Measurements from ENCODE around the gene PCDHGA5. TPM values are rescaled to one million over a fixed set of nuclear protein-coding genes. Genes with fewer than 3 reads are reported as not detected.
"Not testable (repeated sequence)": the region's sequence is repeated elsewhere in the genome, so short reads cannot be mapped to it uniquely, and the experiment has no call there.

The PCDHGA5 gene
- total and polyA plus RNA-seq, 5 experiments from 2014 or later, result 0.13 to 0.30 TPM; not detected in 3

DNA sequence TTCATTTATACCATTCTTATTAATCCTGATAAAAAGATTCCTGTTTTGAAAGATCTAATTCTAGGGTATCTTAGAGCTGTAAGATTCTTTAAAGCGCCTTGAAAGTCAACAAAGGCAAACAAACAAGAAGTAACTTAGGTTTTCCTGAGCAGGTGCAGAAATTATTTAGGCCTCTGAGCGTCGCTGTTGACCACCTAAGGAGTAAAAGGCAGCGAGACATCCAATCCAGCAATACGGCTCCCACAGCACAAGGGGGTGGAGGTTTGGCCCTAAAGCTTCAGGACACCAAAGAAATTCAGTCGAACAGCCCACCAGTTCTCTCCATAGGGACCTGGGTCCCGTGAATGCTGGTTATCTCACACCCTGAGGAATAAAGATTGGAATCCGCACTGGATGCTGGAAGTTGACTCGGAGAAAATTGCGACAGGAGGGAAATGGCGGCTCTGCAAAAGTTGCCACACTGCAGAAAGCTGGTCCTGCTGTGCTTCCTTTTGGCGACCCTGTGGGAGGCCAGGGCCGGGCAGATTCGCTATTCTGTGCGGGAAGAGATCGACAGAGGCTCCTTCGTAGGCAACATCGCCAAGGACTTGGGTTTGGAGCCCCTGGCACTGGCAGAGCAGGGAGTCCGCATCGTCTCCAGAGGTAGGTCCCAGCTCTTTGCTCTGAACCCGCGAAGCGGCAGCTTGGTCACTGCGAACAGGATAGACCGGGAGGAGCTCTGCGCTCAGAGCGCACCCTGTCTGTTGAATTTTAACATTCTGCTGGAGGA lies 25.2 kb upstream of the PCDHGA5 start, which contains the start of gene PCDHGA2:
Gene PCDHGA2 (plus strand): TSS at position 223 of the 769 bp plus-strand sequence.
- DNase-seq (no peak), ATAC-seq (no peak)
- no peak within 1 kb of the TSS for H3K27ac Mint-ChIP-seq
- peaks cover 0 to 1% (median 0%) of the 10 kb centered on the region in 4 donors for H3K4me1 Mint-ChIP-seq
- H3K4me3 Mint-ChIP-seq, result no peak within 1 kb of the TSS
- POLR2A ChIA-PET, result no interaction called here
- H3K27me3 Mint-ChIP-seq, result peaks cover 60 to 94% (median 82%) of the 10 kb centered on the region in 5 donors
- H3K9me3 Mint-ChIP-seq, result peaks cover 33 to 96% (median 74%) of the 10 kb centered on the region in 9 donors
- peaks cover 26 to 79% (median 56%) of the 10 kb centered on the region in 3 donors for H3K36me3 Mint-ChIP-seq

DNA sequence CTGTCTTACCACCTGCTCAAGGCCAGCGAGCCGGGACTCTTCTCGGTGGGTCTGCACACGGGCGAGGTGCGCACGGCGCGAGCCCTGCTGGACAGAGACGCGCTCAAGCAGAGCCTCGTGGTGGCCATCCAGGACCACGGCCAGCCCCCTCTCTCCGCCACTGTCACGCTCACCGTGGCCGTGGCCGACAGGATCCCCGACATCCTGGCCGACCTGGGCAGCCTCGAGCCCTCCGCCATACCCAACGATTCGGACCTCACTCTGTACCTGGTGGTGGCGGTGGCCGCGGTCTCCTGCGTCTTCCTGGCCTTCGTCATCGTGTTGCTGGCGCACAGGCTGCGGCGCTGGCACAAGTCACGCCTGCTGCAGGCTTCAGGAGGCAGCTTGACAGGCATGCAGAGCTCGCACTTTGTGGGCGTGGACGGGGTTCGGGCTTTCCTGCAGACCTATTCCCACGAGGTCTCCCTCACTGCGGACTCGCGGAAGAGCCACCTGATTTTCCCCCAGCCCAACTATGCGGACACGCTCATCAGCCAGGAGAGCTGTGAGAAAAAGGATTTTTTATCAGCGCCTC lies 23.1 kb upstream of the PCDHGA5 start:
- DNase-seq, H3K27ac Mint-ChIP-seq, H3K4me1 Mint-ChIP-seq, POLR2A ChIA-PET, ATAC-seq: not testable (repeated sequence)
- H3K4me3 Mint-ChIP-seq, result peak overlapping the region in 1 of 10 donors; percentile 48
- peaks cover 29 to 93% (median 56%) of the 10 kb centered on the region in 9 donors for H3K9me3 Mint-ChIP-seq
- H3K27me3 Mint-ChIP-seq, result peaks cover 57 to 93% (median 76%) of the 10 kb centered on the region in 5 donors
- H3K36me3 Mint-ChIP-seq, result peaks cover 28 to 73% (median 55%) of the 10 kb centered on the region in 3 donors

DNA sequence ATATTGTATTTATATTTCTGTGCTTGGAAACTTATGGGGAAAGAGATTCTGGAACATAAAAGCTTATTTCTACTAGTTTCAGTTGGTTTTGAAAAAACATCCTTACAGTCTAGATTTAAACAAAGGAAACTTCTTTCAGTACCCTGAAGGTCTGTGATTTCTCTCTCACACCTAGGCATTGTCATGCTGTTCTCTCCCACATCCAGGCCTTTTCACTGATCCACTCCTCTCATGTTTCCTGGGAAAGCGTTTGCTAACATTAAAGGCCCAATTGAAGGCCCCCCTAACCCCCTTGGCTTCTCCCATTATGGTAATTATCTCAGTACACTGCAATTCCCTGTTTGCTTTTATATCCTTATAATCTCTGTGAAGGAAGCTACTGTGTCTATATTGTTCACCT lies 21.2 kb upstream of the PCDHGA5 start:
- H3K9me3 Mint-ChIP-seq, result peaks cover 21 to 90% (median 50%) of the 10 kb centered on the region in 9 donors
- ATAC-seq, result no peak
- DNase-seq, result no peak
- H3K27me3 Mint-ChIP-seq, result peaks cover 55 to 93% (median 66%) of the 10 kb centered on the region in 5 donors
- peak overlapping the region in 1 of 10 donors; percentile 12 for H3K4me3 Mint-ChIP-seq
- no peak overlapping the region for H3K27ac Mint-ChIP-seq
- POLR2A ChIA-PET, result no interaction called here
- peaks cover 32 to 71% (median 52%) of the 10 kb centered on the region in 3 donors for H3K36me3 Mint-ChIP-seq
- H3K4me1 Mint-ChIP-seq, result no peaks in the 10 kb centered on the region

GRCh38 chr5:141343242-141343952 lies 20.6 kb upstream of the PCDHGA5 start, which contains the start of gene PCDHGA3:
PCDHGA3 (plus strand) TSS chr5:141343829; CDS start chr5:141344034, 205 bp downstream.
- ATAC-seq (no peak), DNase-seq (no peak)
- no peaks in the 10 kb centered on the region for H3K4me1 Mint-ChIP-seq
- peak within 1 kb of the TSS in 8 of 10 donors; percentile 2 to 48 (median 35) for H3K4me3 Mint-ChIP-seq
- H3K36me3 Mint-ChIP-seq, result peaks cover 27 to 66% (median 47%) of the 10 kb centered on the region in 3 donors
- POLR2A ChIA-PET, result no interaction called here
- no peak within 1 kb of the TSS for H3K27ac Mint-ChIP-seq
- H3K9me3 Mint-ChIP-seq, result peaks cover 15 to 88% (median 48%) of the 10 kb centered on the region in 9 donors
- peaks cover 52 to 93% (median 64%) of the 10 kb centered on the region in 5 donors for H3K27me3 Mint-ChIP-seq

GRCh38 chr5:141343953-141344463 lies 20.0 kb upstream of the PCDHGA5 start:
- Mint-ChIP-seq H3K27me3 (peaks cover 54 to 93% (median 65%) of the 10 kb centered on the region in 5 donors), H3K36me3 (peaks cover 27 to 61% (median 47%) of the 10 kb centered on the region in 3 donors), H3K27ac (no peak overlapping the region), H3K9me3 (peaks cover 14 to 88% (median 48%) of the 10 kb centered on the region in 9 donors), H3K4me1 (no peaks in the 10 kb centered on the region), H3K4me3 (peak overlapping the region in 8 of 10 donors; percentile 2 to 48 (median 35))
- ATAC-seq (no peak), DNase-seq (no peak)
- POLR2A ChIA-PET, result no interaction called here

DNA sequence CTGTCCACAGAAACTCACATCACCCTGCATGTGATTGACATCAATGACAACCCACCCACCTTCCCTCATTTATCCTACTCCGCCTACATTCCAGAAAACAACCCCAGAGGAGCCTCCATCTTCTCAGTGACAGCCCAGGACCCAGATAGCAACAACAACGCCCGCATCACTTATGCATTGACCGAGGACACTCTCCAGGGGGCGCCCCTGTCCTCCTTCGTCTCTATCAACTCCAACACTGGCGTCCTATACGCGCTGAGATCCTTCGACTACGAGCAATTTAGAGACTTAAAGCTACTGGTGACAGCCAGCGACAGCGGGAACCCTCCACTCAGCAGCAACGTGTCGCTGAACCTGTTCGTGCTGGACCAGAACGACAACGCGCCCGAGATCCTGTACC lies 18.6 kb upstream of the PCDHGA5 start:
- Mint-ChIP-seq H3K27ac (no peak overlapping the region), H3K4me1 (no peaks in the 10 kb centered on the region), H3K4me3 (no peak overlapping the region), H3K36me3 (peaks cover 30 to 67% (median 41%) of the 10 kb centered on the region in 3 donors), H3K9me3 (peaks cover 11 to 88% (median 43%) of the 10 kb centered on the region in 9 donors), H3K27me3 (peaks cover 54 to 96% (median 73%) of the 10 kb centered on the region in 5 donors)
- DNase-seq (no peak), ATAC-seq (no peak)
- POLR2A ChIA-PET, result no interaction called here

DNA sequence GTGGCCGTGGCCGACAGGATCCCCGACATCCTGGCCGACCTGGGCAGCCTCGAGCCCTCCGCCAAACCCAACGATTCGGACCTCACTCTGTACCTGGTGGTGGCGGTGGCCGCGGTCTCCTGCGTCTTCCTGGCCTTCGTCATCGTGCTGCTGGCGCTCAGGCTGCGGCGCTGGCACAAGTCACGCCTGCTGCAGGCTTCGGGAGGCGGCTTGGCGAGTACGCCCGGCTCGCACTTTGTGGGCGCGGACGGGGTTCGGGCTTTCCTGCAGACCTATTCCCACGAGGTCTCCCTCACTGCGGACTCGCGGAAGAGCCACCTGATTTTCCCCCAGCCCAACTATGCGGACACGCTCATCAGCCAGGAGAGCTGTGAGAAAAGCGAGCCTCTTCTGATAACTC lies 17.9 kb upstream of the PCDHGA5 start:
- H3K9me3 Mint-ChIP-seq, result peaks cover 11 to 90% (median 44%) of the 10 kb centered on the region in 9 donors

GRCh38 chr5:141349917-141350619 lies 13.9 kb upstream of the PCDHGA5 start, which contains the start of gene PCDHGB1:
PCDHGB1 (plus strand) TSS chr5:141350099; CDS start chr5:141350261, 162 bp downstream.
- Mint-ChIP-seq H3K4me1 (peaks cover 0 to 2% (median 0%) of the 10 kb centered on the region in 4 donors), H3K4me3 (peak within 1 kb of the TSS in 8 of 10 donors; percentile 12 to 76 (median 58)), H3K27me3 (peaks cover 45 to 96% (median 70%) of the 10 kb centered on the region in 5 donors), H3K27ac (no peak within 1 kb of the TSS), H3K9me3 (peaks cover 7 to 81% (median 38%) of the 10 kb centered on the region in 9 donors), H3K36me3 (peaks cover 24 to 50% (median 28%) of the 10 kb centered on the region in 3 donors)
- POLR2A ChIA-PET, result no interaction called here
- ATAC-seq (peak in 1 of 2 donors; percentile 56), DNase-seq (peak in 3 of 10 donors; percentile 10 to 30 (median 28))

More for the DNA sequence above, 17.9 kb upstream of the PCDHGA5 start:
- Mint-ChIP-seq H3K27me3 (peaks cover 59 to 96% (median 77%) of the 10 kb centered on the region in 5 donors), H3K36me3 (peaks cover 28 to 68% (median 43%) of the 10 kb centered on the region in 3 donors)
- ATAC-seq, H3K4me1 Mint-ChIP-seq, H3K4me3 Mint-ChIP-seq, POLR2A ChIA-PET, H3K27ac Mint-ChIP-seq, DNase-seq: not testable (repeated sequence)

DNA sequence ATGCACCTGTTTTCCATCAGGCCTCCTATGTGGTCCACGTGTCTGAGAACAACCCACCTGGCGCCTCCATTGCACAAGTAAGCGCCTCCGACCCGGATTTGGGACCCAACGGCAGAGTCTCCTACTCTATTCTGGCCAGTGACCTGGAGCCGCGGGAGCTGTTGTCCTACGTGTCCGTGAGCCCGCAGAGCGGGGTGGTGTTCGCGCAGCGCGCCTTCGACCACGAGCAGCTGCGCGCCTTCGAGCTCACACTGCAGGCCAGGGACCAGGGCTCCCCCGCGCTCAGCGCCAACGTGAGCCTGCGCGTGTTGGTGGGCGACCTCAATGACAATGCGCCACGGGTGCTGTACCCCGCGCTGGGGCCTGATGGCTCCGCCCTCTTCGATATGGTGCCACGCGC lies 12.4 kb upstream of the PCDHGA5 start:
- H3K4me3 Mint-ChIP-seq, result no peak overlapping the region
- H3K9me3 Mint-ChIP-seq, result peaks cover 7 to 85% (median 40%) of the 10 kb centered on the region in 9 donors
- no peak overlapping the region for H3K27ac Mint-ChIP-seq
- H3K27me3 Mint-ChIP-seq, result peaks cover 44 to 96% (median 74%) of the 10 kb centered on the region in 5 donors
- peaks cover 18 to 54% (median 26%) of the 10 kb centered on the region in 3 donors for H3K36me3 Mint-ChIP-seq
- no peak for DNase-seq
- peaks cover 0 to 2% (median 0%) of the 10 kb centered on the region in 4 donors for H3K4me1 Mint-ChIP-seq
- no peak for ATAC-seq
- POLR2A ChIA-PET, result no interaction called here

GRCh38 chr5:141354900-141355469 lies 9.0 kb upstream of the PCDHGA5 start, which contains the start of gene PCDHGA4:
PCDHGA4 (plus strand) TSS chr5:141355021; CDS start chr5:141355108, 87 bp downstream.
- Mint-ChIP-seq H3K9me3 (peaks cover 6 to 81% (median 49%) of the 10 kb centered on the region in 9 donors), H3K4me1 (peaks cover 0 to 5% (median 2%) of the 10 kb centered on the region in 4 donors), H3K27ac (no peak within 1 kb of the TSS), H3K4me3 (peak within 1 kb of the TSS in 8 of 10 donors; percentile 6 to 58 (median 30)), H3K27me3 (peaks cover 39 to 99% (median 72%) of the 10 kb centered on the region in 5 donors), H3K36me3 (peaks cover 16 to 54% (median 21%) of the 10 kb centered on the region in 3 donors)
- POLR2A ChIA-PET, result no interaction called here
- no peak for DNase-seq
- peak in 1 of 2 donors; percentile 27 for ATAC-seq

GRCh38 chr5:141355641-141356040 lies 8.3 kb upstream of the PCDHGA5 start:
- H3K27ac Mint-ChIP-seq, result no peak overlapping the region
- peaks cover 0 to 6% (median 2%) of the 10 kb centered on the region in 4 donors for H3K4me1 Mint-ChIP-seq
- H3K9me3 Mint-ChIP-seq, result peaks cover 0 to 81% (median 49%) of the 10 kb centered on the region in 9 donors
- peaks cover 14 to 55% (median 23%) of the 10 kb centered on the region in 3 donors for H3K36me3 Mint-ChIP-seq
- H3K27me3 Mint-ChIP-seq, result peaks cover 39 to 99% (median 72%) of the 10 kb centered on the region in 5 donors
- H3K4me3 Mint-ChIP-seq, result no peak overlapping the region
- POLR2A ChIA-PET, result no interaction called here
- ATAC-seq (no peak), DNase-seq (no peak)
